ENCODE results near the gene ZSCAN12. TPM values are rescaled to one million over a fixed set of nuclear protein-coding genes. Genes with fewer than 3 reads are reported as not detected.

ZSCAN12 gene
- total and polyA plus RNA-seq, 2 of the 13 experiments (the other 11 are each of a cell fraction or from before 2014, with no cell fraction given), result 2.8 to 8.9 TPM

DNA sequence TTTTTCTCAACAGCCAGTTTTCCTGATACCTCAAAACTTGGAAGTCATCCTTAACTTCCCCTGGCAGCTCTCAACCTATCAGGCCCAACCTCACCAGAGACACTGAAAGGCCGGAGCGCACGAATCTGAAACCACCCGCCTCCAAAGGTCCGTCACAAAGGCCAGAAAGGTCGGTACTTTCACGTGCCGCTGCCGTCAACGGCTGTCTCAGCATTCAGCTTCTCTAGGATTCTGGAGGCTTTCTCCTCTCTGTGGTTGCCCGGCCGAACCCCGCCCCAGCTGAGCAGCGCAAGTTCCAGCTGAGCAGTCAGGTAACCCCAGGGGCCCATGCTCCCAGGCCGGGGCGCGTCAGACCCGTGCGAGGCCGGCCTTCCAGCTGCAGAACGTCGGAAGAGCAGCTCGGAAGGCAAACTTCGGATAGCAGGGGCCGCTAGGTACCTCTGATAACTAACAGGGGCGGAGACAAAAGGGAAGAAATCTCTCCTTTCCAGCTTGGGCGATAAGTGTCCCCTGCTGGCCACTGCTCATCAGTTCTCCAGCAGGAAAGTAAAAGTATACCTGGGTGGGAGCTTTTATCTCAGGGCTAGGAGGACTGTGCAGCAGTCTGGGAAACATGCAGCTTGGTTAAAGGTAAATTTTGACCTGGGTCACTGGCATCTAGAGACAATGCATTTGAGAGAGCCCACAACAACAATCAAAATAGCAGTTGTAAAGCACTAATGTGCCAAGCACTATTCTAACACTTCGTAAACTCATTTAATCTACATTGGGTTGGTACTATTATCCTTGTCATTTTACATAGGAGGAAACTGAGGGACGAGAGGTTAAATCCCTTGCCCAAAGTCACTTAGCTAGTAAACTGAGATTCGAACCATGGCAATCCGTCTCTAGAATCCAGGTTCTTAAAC, 16.1 kb downstream of the ZSCAN12 start (continued):
- TF ChIP-seq, protein P1, sequence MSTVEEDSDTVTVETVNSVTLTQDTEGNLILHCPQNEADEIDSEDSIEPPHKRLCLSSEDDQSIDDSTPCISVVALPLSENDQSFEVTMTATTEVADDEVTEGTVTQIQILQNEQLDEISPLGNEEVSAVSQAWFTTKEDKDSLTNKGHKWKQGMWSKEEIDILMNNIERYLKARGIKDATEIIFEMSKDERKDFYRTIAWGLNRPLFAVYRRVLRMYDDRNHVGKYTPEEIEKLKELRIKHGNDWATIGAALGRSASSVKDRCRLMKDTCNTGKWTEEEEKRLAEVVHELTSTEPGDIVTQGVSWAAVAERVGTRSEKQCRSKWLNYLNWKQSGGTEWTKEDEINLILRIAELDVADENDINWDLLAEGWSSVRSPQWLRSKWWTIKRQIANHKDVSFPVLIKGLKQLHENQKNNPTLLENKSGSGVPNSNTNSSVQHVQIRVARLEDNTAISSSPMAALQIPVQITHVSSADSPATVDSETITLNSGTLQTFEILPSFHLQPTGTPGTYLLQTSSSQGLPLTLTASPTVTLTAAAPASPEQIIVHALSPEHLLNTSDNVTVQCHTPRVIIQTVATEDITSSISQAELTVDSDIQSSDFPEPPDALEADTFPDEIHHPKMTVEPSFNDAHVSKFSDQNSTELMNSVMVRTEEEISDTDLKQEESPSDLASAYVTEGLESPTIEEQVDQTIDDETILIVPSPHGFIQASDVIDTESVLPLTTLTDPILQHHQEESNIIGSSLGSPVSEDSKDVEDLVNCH (CRISPR knock-in tag; IDR thresholded peaks at IDR 0.05), result no peak
- TF ChIP-seq ZNF17 (CRISPR knock-in tag; IDR thresholded peaks at IDR 0.05) (no peak), ZBTB46 (CRISPR knock-in tag; IDR thresholded peaks at IDR 0.05; ENCODE audit: borderline replicate concordance) (no peak), NR2C2 (CRISPR knock-in tag; IDR thresholded peaks at IDR 0.05; ENCODE audit: borderline replicate concordance) (peak; percentile 91), ZNF530 (CRISPR knock-in tag; IDR thresholded peaks at IDR 0.05; ENCODE audit: low read depth) (no peak), AGO1 (IDR thresholded peaks at IDR 0.05; ENCODE audit: low read depth, low read length, poor library complexity, severe bottlenecking) (no peak), ZNF609 (CRISPR knock-in tag; IDR thresholded peaks at IDR 0.05; ENCODE audit: borderline replicate concordance) (peak; percentile 78), TBX2 (CRISPR knock-in tag; IDR thresholded peaks at IDR 0.05; ENCODE audit: borderline replicate concordance) (peak; percentile 93), HMG20B (CRISPR knock-in tag; conservative IDR thresholded peaks at IDR 0.05) (0 out of 2 replicates have a peak, but pooled peaks have one; percentile 39), NBN (conservative IDR thresholded peaks at IDR 0.05) (no peak), LBX2 (CRISPR knock-in tag; IDR thresholded peaks at IDR 0.05; ENCODE audit: borderline replicate concordance) (no peak), ZNF75D (CRISPR knock-in tag; IDR thresholded peaks at IDR 0.05; ENCODE audit: borderline replicate concordance) (no peak), MAFG (CRISPR knock-in tag; IDR thresholded peaks at IDR 0.05) (no peak), ZNF737 (CRISPR knock-in tag; IDR thresholded peaks at IDR 0.05; ENCODE audit: borderline replicate concordance) (no peak; the same call in 1 of the 2 replicates), RARG (CRISPR knock-in tag; IDR thresholded peaks at IDR 0.05; ENCODE audit: low read depth) (no peak), ZIK1 (CRISPR knock-in tag; IDR thresholded peaks at IDR 0.05; ENCODE audit: borderline replicate concordance, low read depth) (no peak), POGZ (CRISPR knock-in tag; IDR thresholded peaks at IDR 0.05) (peak; percentile 99), ZNF251 (CRISPR knock-in tag; IDR thresholded peaks at IDR 0.05) (peak; percentile 87), PHF21A (CRISPR knock-in tag; IDR thresholded peaks at IDR 0.05) (peak; percentile 95)

Data from HepG2 (cell line).